Omental fat pad (tissue), 4 donors: Measurements from ENCODE around the gene LCLAT1. TPM values are rescaled to one million over a fixed set of nuclear protein-coding genes. Genes with fewer than 3 reads are reported as not detected.

Experiments used
- ATAC-seq: fragments of 150-250 bp; one replicate; pipeline ENCODE4 v1.9.1; 2016; ENCODE audit warnings: mild to moderate bottlenecking, moderate library complexity; ENCODE audit not compliant: low FRiP score
- DNase-seq: peaks from one replicate; pipeline ENCODE4 v3.0.0-alpha.2; 2019; ENCODE audit warnings: low spot score
- CTCF ChIP-seq, 3 donors: fragments of 450-650 bp; IDR thresholded peaks; one replicate each; pipeline ENCODE4 v1.5.1; 2016 to 2017; ENCODE audit warnings: antibody characterized with exemption in 3 of 3, mild to moderate bottlenecking in 3 of 3, moderate library complexity in 2 of 3
- total RNA-seq, 4 donors: library from RNA; depleted of rRNA; stranded (reverse); fragments of >200 nt; gene quantifications; one replicate each; pipeline ENCODE4 v1.1.0, GENCODE V29; 2016

The LCLAT1 gene
- total RNA-seq, 4 donors from 2014 or later = 6.7 to 10.9 (median 8.7) TPM

DNA sequence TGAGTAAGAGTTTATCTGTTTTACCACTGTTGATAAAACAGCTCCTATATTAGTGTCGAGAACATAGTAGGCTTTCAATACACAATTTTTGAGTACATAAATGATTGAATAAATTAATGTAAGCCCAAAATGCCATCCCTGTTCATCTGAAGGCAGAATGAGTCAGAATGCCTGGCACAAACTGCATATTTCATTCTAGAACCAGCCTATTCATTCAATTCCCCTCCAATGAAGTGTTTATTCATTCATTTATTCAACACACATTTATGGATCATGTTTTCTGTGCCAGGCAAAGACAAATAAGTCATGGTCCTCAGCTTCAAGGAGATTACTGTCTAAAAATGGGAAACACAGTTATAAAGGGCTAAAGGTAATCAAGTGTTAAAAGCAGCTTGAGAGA is 22.8 kb upstream of the LCLAT1 start:
- no peak for TF ChIP-seq CTCF (IDR thresholded peaks at IDR 0.05)
- DNase-seq = no peak
- ATAC-seq = no peak

- TF ChIP-seq CTCF (IDR thresholded peaks at IDR 0.05) = no peak
- DNase-seq (no peak), ATAC-seq (no peak)
Observed at GRCh38 chr2:30425326-30425725, 21.7 kb upstream of the LCLAT1 start.

- no peak for DNase-seq
- ATAC-seq = no peak
- no peak for TF ChIP-seq CTCF (IDR thresholded peaks at IDR 0.05)
Observed at GRCh38 chr2:30427606-30428347, 19.3 kb upstream of the LCLAT1 start.

DNA sequence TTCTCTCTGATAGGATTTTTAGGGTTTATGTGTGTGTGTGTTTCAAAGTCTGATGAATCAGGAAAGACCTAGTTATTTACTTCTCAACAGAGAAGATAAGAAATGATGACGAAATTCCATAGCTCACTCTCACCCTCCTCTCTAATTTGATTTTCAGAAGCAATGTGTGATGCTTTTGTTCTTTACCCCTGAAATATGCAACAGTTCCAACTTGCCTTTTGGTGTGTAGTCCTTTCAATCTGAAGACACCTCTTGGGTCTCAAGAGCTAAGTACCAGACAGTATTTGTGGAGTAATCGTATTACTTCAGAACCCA is 18.7 kb upstream of the LCLAT1 start:
- TF ChIP-seq CTCF (IDR thresholded peaks at IDR 0.05) = no peak
- ATAC-seq = no peak
- no peak for DNase-seq

- no peak for TF ChIP-seq CTCF (IDR thresholded peaks at IDR 0.05)
- DNase-seq = no peak
- ATAC-seq = no peak
Observed at GRCh38 chr2:30428827-30429461, 18.1 kb upstream of the LCLAT1 start.

DNA sequence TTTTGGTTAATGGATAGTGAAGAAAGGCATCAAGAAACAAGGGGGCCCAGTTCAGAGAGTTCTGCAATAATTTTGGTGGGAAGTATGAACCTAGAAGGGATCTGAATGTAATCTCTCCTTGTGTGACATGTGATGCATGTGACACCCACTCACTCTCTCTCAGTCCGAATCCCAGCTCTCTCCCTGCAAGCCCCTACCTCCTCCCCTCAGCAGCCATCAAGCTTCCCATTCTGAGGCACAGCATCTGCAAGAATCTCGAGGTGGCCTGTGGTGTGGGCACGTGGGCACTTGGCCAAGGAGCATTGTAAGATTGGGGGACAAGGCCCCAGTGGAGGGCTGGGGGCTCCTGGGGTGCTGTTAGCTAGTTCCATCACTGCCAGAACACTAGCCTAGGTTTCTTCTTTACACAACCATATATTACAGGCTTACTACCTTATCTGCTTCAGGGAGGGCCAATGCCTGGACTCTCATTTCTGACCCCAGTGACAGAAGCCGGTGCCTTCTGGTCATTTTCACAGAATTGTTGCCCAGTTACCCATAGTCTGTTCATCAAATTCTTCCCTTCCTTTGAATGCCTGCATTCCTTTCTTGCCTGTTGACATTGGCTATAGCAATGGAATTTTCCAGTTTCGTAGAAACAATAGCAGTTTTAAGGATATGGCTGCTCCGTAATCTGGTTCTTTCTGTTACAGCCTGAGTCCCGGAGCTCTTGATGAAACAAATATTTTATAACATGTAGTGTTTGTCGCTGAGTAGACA is 13.3 kb upstream of the LCLAT1 start:
- no peak for ATAC-seq
- no peak for TF ChIP-seq CTCF (IDR thresholded peaks at IDR 0.05)

More for the DNA sequence above, 13.3 kb upstream of the LCLAT1 start:
- DNase-seq = no peak
